ENCODE data around the gene WARS2.

DNA sequence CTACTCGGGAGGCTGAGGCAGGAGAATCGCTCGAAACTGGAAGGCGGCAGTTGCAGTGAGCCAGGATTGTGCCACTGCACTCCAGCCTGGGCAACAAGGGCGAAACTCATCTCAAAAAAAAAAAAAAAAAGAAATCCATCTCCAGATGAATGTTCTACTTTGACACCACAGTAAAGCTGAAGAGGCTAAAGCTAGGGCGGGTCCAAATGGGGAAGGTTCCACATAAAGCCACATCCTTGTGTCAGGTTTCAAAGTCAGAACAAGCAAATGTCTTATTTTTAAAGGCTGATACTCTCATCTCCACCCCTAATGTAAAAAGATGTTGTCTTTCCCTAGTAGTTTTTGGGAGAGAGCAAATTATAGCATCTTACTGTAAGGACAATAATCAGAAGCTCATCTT lies 4.4 kb upstream of the WARS2 start:
- TF ChIP-seq GABPA (IDR thresholded peaks at IDR 0.05; ENCODE audit: borderline replicate concordance, insufficient read depth, low read length): no peak
- no peak for TF ChIP-seq NANOG (IDR thresholded peaks at IDR 0.05; ENCODE audit: insufficient read depth, low read depth, low read length, poor library complexity, severe bottlenecking)
- TF ChIP-seq POLR2AphosphoS5 (IDR thresholded peaks at IDR 0.05; ENCODE audit: low read depth, low read length): no peak
- TF ChIP-seq BCL11A (IDR thresholded peaks at IDR 0.05; ENCODE audit: low read depth in 2 of 2, low read length in 2 of 2): no peak
- TF ChIP-seq ZNF274 (IDR thresholded peaks at IDR 0.05; ENCODE audit: borderline replicate concordance, extremely low read depth, low read length): no peak
- TF ChIP-seq, protein P1, sequence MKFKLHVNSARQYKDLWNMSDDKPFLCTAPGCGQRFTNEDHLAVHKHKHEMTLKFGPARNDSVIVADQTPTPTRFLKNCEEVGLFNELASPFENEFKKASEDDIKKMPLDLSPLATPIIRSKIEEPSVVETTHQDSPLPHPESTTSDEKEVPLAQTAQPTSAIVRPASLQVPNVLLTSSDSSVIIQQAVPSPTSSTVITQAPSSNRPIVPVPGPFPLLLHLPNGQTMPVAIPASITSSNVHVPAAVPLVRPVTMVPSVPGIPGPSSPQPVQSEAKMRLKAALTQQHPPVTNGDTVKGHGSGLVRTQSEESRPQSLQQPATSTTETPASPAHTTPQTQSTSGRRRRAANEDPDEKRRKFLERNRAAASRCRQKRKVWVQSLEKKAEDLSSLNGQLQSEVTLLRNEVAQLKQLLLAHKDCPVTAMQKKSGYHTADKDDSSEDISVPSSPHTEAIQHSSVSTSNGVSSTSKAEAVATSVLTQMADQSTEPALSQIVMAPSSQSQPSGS (IDR thresholded peaks at IDR 0.05; ENCODE audit: low read length): no peak

All from H1 (cell line).